Measurements from ENCODE around the gene COX7B2.

The COX7B2 gene

GRCh38 chr4:46909078-46909477, at the start of gene COX7B2:
Gene COX7B2, minus strand, starts transcription at chr4:46909245. Its CDS starts 174,053 bp downstream, at chr4:46735192.
- no peak for DNase-seq (ENCODE audit: low read depth)
- no peak within 1 kb of the TSS for H3K4me3 ChIP-seq (ENCODE audit: low read depth, low read length)
- TF ChIP-seq CTCF (IDR thresholded peaks at IDR 0.05; ENCODE audit: insufficient read depth, low read depth, low read length, missing control alignments) = no peak

- no peak for DNase-seq (ENCODE audit: low read depth)
Observed at GRCh38 chr4:46956451-46956850, 47.4 kb upstream of the COX7B2 start.

GRCh38 chr4:46955601-46956000, 46.6 kb upstream of the COX7B2 start:
- no peak overlapping the region for H3K4me3 ChIP-seq (ENCODE audit: low read depth, low read length)
- no peak for TF ChIP-seq CTCF (IDR thresholded peaks at IDR 0.05; ENCODE audit: insufficient read depth, low read depth, low read length, missing control alignments)
- no peak for DNase-seq (ENCODE audit: low read depth)

More at GRCh38 chr4:46956451-46956850, 47.4 kb upstream of the COX7B2 start:
- H3K4me3 ChIP-seq (ENCODE audit: low read depth, low read length) = no peak overlapping the region
- no peak for TF ChIP-seq CTCF (IDR thresholded peaks at IDR 0.05; ENCODE audit: insufficient read depth, low read depth, low read length, missing control alignments)

GRCh38 chr4:46954643-46955042, 45.6 kb upstream of the COX7B2 start:
- TF ChIP-seq CTCF (IDR thresholded peaks at IDR 0.05; ENCODE audit: insufficient read depth, low read depth, low read length, missing control alignments) = no peak
- no peak overlapping the region for H3K4me3 ChIP-seq (ENCODE audit: low read depth, low read length)
- no peak for DNase-seq (ENCODE audit: low read depth)

- no peak for TF ChIP-seq CTCF (IDR thresholded peaks at IDR 0.05; ENCODE audit: insufficient read depth, low read depth, low read length, missing control alignments)
- DNase-seq (ENCODE audit: low read depth) = no peak
- no peak overlapping the region for H3K4me3 ChIP-seq (ENCODE audit: low read depth, low read length)
Observed at GRCh38 chr4:46953564-46953963, 44.5 kb upstream of the COX7B2 start.

- no peak for DNase-seq (ENCODE audit: low read depth)
- H3K4me3 ChIP-seq (ENCODE audit: low read depth, low read length) = no peak overlapping the region
- no peak for TF ChIP-seq CTCF (IDR thresholded peaks at IDR 0.05; ENCODE audit: insufficient read depth, low read depth, low read length, missing control alignments)
Observed at GRCh38 chr4:46952451-46952850, 43.4 kb upstream of the COX7B2 start.

GRCh38 chr4:46950826-46951225, 41.8 kb upstream of the COX7B2 start:
- DNase-seq (ENCODE audit: low read depth) = no peak
- no peak for TF ChIP-seq CTCF (IDR thresholded peaks at IDR 0.05; ENCODE audit: insufficient read depth, low read depth, low read length, missing control alignments)
- H3K4me3 ChIP-seq (ENCODE audit: low read depth, low read length) = no peak overlapping the region
